ENCODE data around the gene GOLGA8H. TPM values are rescaled to one million over a fixed set of nuclear protein-coding genes. Genes with fewer than 3 reads are reported as not detected.
A peak's percentile ranks its signal among the peaks of the same experiment; 100 is the strongest.
"Not testable (repeated sequence)": the region's sequence is repeated elsewhere in the genome, so short reads cannot be mapped to it uniquely, and the experiment has no call there.

Gene GOLGA8H
- total RNA-seq, 1 donor from 2014 or later: 0.59 TPM

DNA sequence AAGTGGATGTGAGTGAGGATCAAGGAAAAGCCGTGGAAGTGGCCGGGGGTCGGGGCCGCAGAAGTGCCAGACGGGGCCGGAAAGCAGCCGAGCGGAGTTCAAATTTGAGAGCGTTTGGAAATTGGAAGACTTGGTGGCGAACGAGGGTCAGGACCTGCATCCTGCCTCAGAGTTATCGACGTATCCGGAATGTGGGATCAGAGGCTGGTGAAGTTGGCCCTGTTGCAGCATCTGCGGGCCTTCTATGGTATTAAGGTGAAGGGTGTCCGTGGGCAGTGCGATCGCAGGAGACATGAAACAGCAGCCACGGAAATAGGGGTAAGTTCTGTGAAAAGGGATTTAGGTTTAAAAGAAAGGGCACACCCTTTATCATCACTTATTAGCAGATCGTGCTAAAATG lies 22.8 kb downstream of the GOLGA8H start:
- Mint-ChIP-seq H3K4me1 (ENCODE audit: unreplicated experiment) (peaks cover 11% of the 10 kb centered on the region), H3K27ac (ENCODE audit: unreplicated experiment) (peak overlapping the region; percentile 98), H3K4me3 (ENCODE audit: unreplicated experiment) (peak overlapping the region; percentile 98)
- not testable (repeated sequence) for H3K36me3 Mint-ChIP-seq (ENCODE audit: low read depth, unreplicated experiment); H3K27me3 Mint-ChIP-seq (ENCODE audit: unreplicated experiment); DNase-seq (ENCODE audit: low spot score); H3K9me3 Mint-ChIP-seq (ENCODE audit: unreplicated experiment)

DNA sequence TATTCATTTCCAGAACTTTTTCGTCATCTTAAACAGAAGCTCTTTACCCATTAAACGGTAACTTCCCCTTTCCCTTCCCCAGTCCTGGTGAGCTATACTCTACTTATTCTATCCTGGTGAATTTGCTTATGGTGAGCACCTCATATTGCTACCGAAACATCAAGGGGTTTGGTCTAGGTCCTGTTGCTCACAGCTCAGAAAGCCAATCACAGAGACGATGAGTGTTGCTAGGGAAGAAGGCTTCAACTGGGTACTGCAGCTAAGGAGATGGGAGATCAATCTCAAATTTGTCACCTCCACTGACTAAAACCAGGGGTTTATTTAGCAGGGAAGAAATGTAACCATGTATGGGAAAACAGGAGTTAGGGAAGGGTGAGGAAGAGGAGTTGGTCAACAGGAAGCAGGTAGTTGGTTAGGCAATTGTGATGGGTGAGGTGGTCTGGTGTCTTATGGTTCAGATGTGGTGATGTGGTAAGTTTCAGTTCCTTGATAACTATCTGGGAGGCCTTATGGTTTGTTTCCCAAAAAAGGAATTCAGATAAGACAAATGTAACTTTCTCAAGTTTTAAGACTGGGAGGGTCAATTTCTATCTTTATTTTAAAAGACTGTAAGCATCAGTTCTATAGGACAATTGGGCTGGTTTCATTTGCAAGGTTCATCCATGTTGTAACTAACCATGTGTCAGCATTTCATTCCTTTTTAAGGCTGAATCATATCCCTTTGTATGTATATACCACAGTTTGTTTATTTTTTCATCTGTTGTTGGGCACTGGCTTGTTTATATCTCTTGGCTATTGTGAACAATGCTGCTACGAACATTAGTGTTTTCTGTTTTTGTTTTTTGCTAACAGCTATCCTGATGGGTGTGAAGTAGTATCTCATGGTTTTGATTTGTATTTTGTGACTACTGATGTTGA lies 46.4 kb downstream of the GOLGA8H start:
- H3K27me3 Mint-ChIP-seq (ENCODE audit: unreplicated experiment): no peaks in the 10 kb centered on the region
- H3K27ac Mint-ChIP-seq (ENCODE audit: unreplicated experiment): peak overlapping the region; percentile 62
- TF ChIP-seq, protein P1, sequence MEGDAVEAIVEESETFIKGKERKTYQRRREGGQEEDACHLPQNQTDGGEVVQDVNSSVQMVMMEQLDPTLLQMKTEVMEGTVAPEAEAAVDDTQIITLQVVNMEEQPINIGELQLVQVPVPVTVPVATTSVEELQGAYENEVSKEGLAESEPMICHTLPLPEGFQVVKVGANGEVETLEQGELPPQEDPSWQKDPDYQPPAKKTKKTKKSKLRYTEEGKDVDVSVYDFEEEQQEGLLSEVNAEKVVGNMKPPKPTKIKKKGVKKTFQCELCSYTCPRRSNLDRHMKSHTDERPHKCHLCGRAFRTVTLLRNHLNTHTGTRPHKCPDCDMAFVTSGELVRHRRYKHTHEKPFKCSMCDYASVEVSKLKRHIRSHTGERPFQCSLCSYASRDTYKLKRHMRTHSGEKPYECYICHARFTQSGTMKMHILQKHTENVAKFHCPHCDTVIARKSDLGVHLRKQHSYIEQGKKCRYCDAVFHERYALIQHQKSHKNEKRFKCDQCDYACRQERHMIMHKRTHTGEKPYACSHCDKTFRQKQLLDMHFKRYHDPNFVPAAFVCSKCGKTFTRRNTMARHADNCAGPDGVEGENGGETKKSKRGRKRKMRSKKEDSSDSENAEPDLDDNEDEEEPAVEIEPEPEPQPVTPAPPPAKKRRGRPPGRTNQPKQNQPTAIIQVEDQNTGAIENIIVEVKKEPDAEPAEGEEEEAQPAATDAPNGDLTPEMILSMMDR (IDR thresholded peaks at IDR 0.05; ENCODE audit: unreplicated experiment): no peak
- no peaks in the 10 kb centered on the region for H3K36me3 Mint-ChIP-seq (ENCODE audit: low read depth, unreplicated experiment)
- no peaks in the 10 kb centered on the region for H3K9me3 Mint-ChIP-seq (ENCODE audit: unreplicated experiment)
- H3K4me3 Mint-ChIP-seq (ENCODE audit: unreplicated experiment): no peak overlapping the region
- DNase-seq (ENCODE audit: low spot score): no peak
- peaks cover 18% of the 10 kb centered on the region for H3K4me1 Mint-ChIP-seq (ENCODE audit: unreplicated experiment)

- H3K4me1 Mint-ChIP-seq (ENCODE audit: unreplicated experiment); DNase-seq (ENCODE audit: low spot score); H3K27ac Mint-ChIP-seq (ENCODE audit: unreplicated experiment); H3K4me3 Mint-ChIP-seq (ENCODE audit: unreplicated experiment); H3K36me3 Mint-ChIP-seq (ENCODE audit: low read depth, unreplicated experiment); H3K9me3 Mint-ChIP-seq (ENCODE audit: unreplicated experiment); H3K27me3 Mint-ChIP-seq (ENCODE audit: unreplicated experiment): not testable (repeated sequence)
- TF ChIP-seq, protein P1 (IDR thresholded peaks at IDR 0.05; ENCODE audit: unreplicated experiment): peak; percentile 50
These were observed 57.3 kb downstream of the GOLGA8H start for GRCh38 chr15:30661154-30661553.

Other genes starting within 250 kb of the GOLGA8H start
- gene CHRFAM7A, start 210.5 kb upstream of the GOLGA8H start, total RNA-seq (ENCODE audit: unreplicated experiment): 1.9 TPM
- gene GOLGA8R, start 189.8 kb upstream of the GOLGA8H start, total RNA-seq (ENCODE audit: unreplicated experiment): 0.92 TPM
- not detected for gene GOLGA8Q, start 52.0 kb upstream of the GOLGA8H start, total RNA-seq (ENCODE audit: unreplicated experiment)